Ammon's horn (tissue), 1 donor: ENCODE measurements around the gene ST6GALNAC2.
"Not testable (repeated sequence)": the region's sequence is repeated elsewhere in the genome, so short reads cannot be mapped to it uniquely, and the experiment has no call there.

Source experiments
- DNase-seq: peaks from one replicate; pipeline ENCODE4 v3.0.0-alpha.2; 2016; ENCODE audit warnings: low spot score

ST6GALNAC2 gene

GRCh38 chr17:76527430-76528111, 58.1 kb downstream of the ST6GALNAC2 start:
- no peak for DNase-seq

- DNase-seq: not testable (repeated sequence)
Measured at GRCh38 chr17:76527016-76527415, 58.6 kb downstream of the ST6GALNAC2 start.

- DNase-seq: not testable (repeated sequence)
Measured at GRCh38 chr17:76525513-76525833, 60.2 kb downstream of the ST6GALNAC2 start.

GRCh38 chr17:76524598-76525512, 60.8 kb downstream of the ST6GALNAC2 start:
- DNase-seq: no peak

- DNase-seq: peak; percentile 72
Measured at GRCh38 chr17:76523084-76524037, 62.3 kb downstream of the ST6GALNAC2 start.

GRCh38 chr17:76521683-76522082, 64.0 kb downstream of the ST6GALNAC2 start:
- DNase-seq: not testable (repeated sequence)

- DNase-seq: no peak
Measured at GRCh38 chr17:76521262-76521661, 64.4 kb downstream of the ST6GALNAC2 start.

- DNase-seq: no peak
Measured at GRCh38 chr17:76519048-76519966, 66.4 kb downstream of the ST6GALNAC2 start.

GRCh38 chr17:76517638-76518038, 68.0 kb downstream of the ST6GALNAC2 start:
- DNase-seq: no peak
